AG04449 (cell line): ENCODE data around the gene WDR12.
A peak's percentile ranks its signal among the peaks of the same experiment; 100 is the strongest.
"Not testable (repeated sequence)": the region's sequence is repeated elsewhere in the genome, so short reads cannot be mapped to it uniquely, and the experiment has no call there.

Source experiments
- CTCF ChIA-PET: fragments of 350-600 bp; formaldehyde crosslinking; extraction: SDS; loops from one replicate; lab custom pipeline; 2021; ENCODE audit warnings: antibody characterized with exemption; lab: Yijun Ruan, JAX
- POLR2A ChIA-PET: fragments of 400-600, 350-600 bp; formaldehyde crosslinking; extraction: SDS; loops from one replicate; lab custom pipeline; 2020; ENCODE audit warnings: antibody characterized with exemption, inconsistent platforms; lab: Yijun Ruan, JAX
- DNase-seq: peaks from one replicate; pipeline ENCODE4 v3.0.0-alpha.2; 2010; ENCODE audit warnings: low read depth, low spot score
- H3K4me3 ChIP-seq: 2 replicates; pipeline ENCODE4 v1.5.1; 2011; ENCODE audit warnings: low read depth, mild to moderate bottlenecking, control low read depth, low read length
- CTCF ChIP-seq: IDR thresholded peaks from one replicate; pipeline ENCODE4 v1.5.1; 2011; ENCODE audit warnings: mild to moderate bottlenecking, moderate library complexity, low read length, control low read depth, inconsistent platforms; ENCODE audit not compliant: insufficient read depth; ENCODE audit errors: missing control alignments

Gene WDR12

GRCh38 chr2:202932425-202933138 lies 21.1 kb upstream of the WDR12 start:
- H3K4me3 ChIP-seq, result no peak overlapping the region
- no peak for TF ChIP-seq CTCF
- ChIA-PET POLR2A (interaction anchor here (0.6 kb wide), 1 partner anchor 19 kb away, joined by 3 read pairs; no protein-coding TSS in a partner anchor), CTCF (interaction anchor here (1.6 kb wide), 1 partner anchor 9 kb away, joined by 3 read pairs; no protein-coding TSS in a partner anchor)
- peak; percentile 40 for DNase-seq

- DNase-seq, result no peak
- H3K4me3 ChIP-seq, result no peak overlapping the region
- POLR2A ChIA-PET, result no interaction called here
- CTCF ChIA-PET, result no interaction called here
- TF ChIP-seq CTCF, result no peak
Measured at GRCh38 chr2:202918860-202919259, 7.4 kb upstream of the WDR12 start.

GRCh38 chr2:202912342-202913201 lies 1.1 kb upstream of the WDR12 start:
- POLR2A ChIA-PET, result interaction anchor here (0.6 to 1.1 kb wide), 3 partner anchors 19 to 326 kb away, joined by 3 read pairs; partner anchors contain the start of genes CYP20A1 and ICA1L
- CTCF ChIA-PET, DNase-seq: not testable (repeated sequence)
- peak overlapping the region; percentile 99 for H3K4me3 ChIP-seq

- no peak for DNase-seq
- H3K4me3 ChIP-seq, result peak overlapping the region; percentile 99
- TF ChIP-seq CTCF, result no peak
- ChIA-PET CTCF (interaction anchor here (1.1 to 1.7 kb wide), 4 partner anchors 41 to 904 kb away, joined by 3 to 8 read pairs (median 4); no protein-coding TSS in a partner anchor), POLR2A (interaction anchor here (0.7 kb wide), 1 partner anchor 36 kb away, joined by 3 read pairs; no protein-coding TSS in a partner anchor)
Measured at GRCh38 chr2:202911203-202911511, 316 bp downstream of the WDR12 start.

GRCh38 chr2:202910698-202911097 lies 775 bp downstream of the WDR12 start:
- TF ChIP-seq CTCF, result no peak
- peak overlapping the region; percentile 99 for H3K4me3 ChIP-seq
- ChIA-PET CTCF (interaction anchor here (1.1 to 1.7 kb wide), 4 partner anchors 40 to 905 kb away, joined by 3 to 8 read pairs (median 4); no protein-coding TSS in a partner anchor), POLR2A (no interaction called here)
- no peak for DNase-seq

GRCh38 chr2:202910250-202910649 lies 1.2 kb downstream of the WDR12 start:
- peak overlapping the region; percentile 99 for H3K4me3 ChIP-seq
- POLR2A ChIA-PET, DNase-seq: not testable (repeated sequence)
- CTCF ChIA-PET, result interaction anchor here (1.4 to 1.7 kb wide), 2 partner anchors 321 to 905 kb away, joined by 3 to 8 read pairs; no protein-coding TSS in a partner anchor
